ENCODE results near the gene OR13C8.

- TF ChIP-seq CTCF (IDR thresholded peaks at IDR 0.05; ENCODE audit: control extremely low read depth in 1 of 3, insufficient read depth in 1 of 3, low read depth in 1 of 3, low read length in 3 of 3) (no peak), RBBP5 (IDR thresholded peaks at IDR 0.05; ENCODE audit: borderline replicate concordance, low read depth, low read length) (no peak), POLR2A (IDR thresholded peaks at IDR 0.05; ENCODE audit: control extremely low read depth in 1 of 2, low read depth in 2 of 2, low read length in 2 of 2) (no peak), CEBPB (IDR thresholded peaks at IDR 0.05; ENCODE audit: low read depth, low read length) (no peak), EZH2 (IDR thresholded peaks at IDR 0.05; ENCODE audit: low read depth, low read length, severe bottlenecking) (no peak), MAFK (IDR thresholded peaks at IDR 0.05; ENCODE audit: low read depth, low read length) (no peak), USF2 (IDR thresholded peaks at IDR 0.05; ENCODE audit: low read length) (no peak), CREB1 (IDR thresholded peaks at IDR 0.05) (no peak), KDM5A (IDR thresholded peaks at IDR 0.05; ENCODE audit: low read length) (no peak)
Measured at GRCh38 chr9:104527109-104527508, 41.9 kb upstream of the OR13C8 start, which contains the start of gene OR13C4.
